HG03064 (cell line): ENCODE results near the gene CEP170.
A peak's percentile ranks its signal among the peaks of the same experiment; 100 is the strongest.
"Not testable (repeated sequence)": the region's sequence is repeated elsewhere in the genome, so short reads cannot be mapped to it uniquely, and the experiment has no call there.

Experiments used
- ATAC-seq: cut with Tn5 transposase; IDR thresholded peaks from one replicate; pipeline ENCODE4 v1.9.1; 2021; ENCODE audit warnings: low read depth; ENCODE audit not compliant: unreplicated experiment

Gene CEP170

GRCh38 chr1:243236604-243237252 is 18.4 kb downstream of the CEP170 start:
- peak; percentile 80 for ATAC-seq

- ATAC-seq: no peak
Measured at GRCh38 chr1:243234978-243235647, 20.0 kb downstream of the CEP170 start.

GRCh38 chr1:243233908-243234307 is 21.2 kb downstream of the CEP170 start:
- ATAC-seq: no peak

- no peak for ATAC-seq
Measured at GRCh38 chr1:243230914-243231313, 24.2 kb downstream of the CEP170 start.

- no peak for ATAC-seq
Measured at GRCh38 chr1:243229526-243229925, 25.6 kb downstream of the CEP170 start.

GRCh38 chr1:243227622-243228021 is 27.5 kb downstream of the CEP170 start:
- no peak for ATAC-seq

GRCh38 chr1:243218059-243218458 is 37.0 kb downstream of the CEP170 start:
- no peak for ATAC-seq

GRCh38 chr1:243217349-243217748 is 37.7 kb downstream of the CEP170 start:
- no peak for ATAC-seq

GRCh38 chr1:243216741-243217140 is 38.3 kb downstream of the CEP170 start:
- ATAC-seq: no peak

GRCh38 chr1:243215276-243215875 is 39.7 kb downstream of the CEP170 start:
- ATAC-seq: not testable (repeated sequence)

- ATAC-seq: no peak
Measured at GRCh38 chr1:243213045-243213787, 41.9 kb downstream of the CEP170 start.

- not testable (repeated sequence) for ATAC-seq
Measured at GRCh38 chr1:243211984-243212383, 43.1 kb downstream of the CEP170 start.

- not testable (repeated sequence) for ATAC-seq
Measured at GRCh38 chr1:243205026-243205501, 50.0 kb downstream of the CEP170 start.

GRCh38 chr1:243204336-243204735 is 50.7 kb downstream of the CEP170 start:
- not testable (repeated sequence) for ATAC-seq

- not testable (repeated sequence) for ATAC-seq
Measured at GRCh38 chr1:243203196-243203595, 51.9 kb downstream of the CEP170 start.

- ATAC-seq: not testable (repeated sequence)
Measured at GRCh38 chr1:243201316-243201715, 53.8 kb downstream of the CEP170 start.

- ATAC-seq: not testable (repeated sequence)
Measured at GRCh38 chr1:243197524-243197923, 57.6 kb downstream of the CEP170 start.

- not testable (repeated sequence) for ATAC-seq
Measured at GRCh38 chr1:243193330-243193729, 61.8 kb downstream of the CEP170 start.

- not testable (repeated sequence) for ATAC-seq
Measured at GRCh38 chr1:243186201-243186995, 68.7 kb downstream of the CEP170 start.

GRCh38 chr1:243184787-243185186 is 70.3 kb downstream of the CEP170 start:
- ATAC-seq: not testable (repeated sequence)
